Embryonic facial prominence (tissue), 1 donor: ENCODE results near the gene CSH1.
A peak's percentile ranks its signal among the peaks of the same experiment; 100 is the strongest.
"Not testable (repeated sequence)": the region's sequence is repeated elsewhere in the genome, so short reads cannot be mapped to it uniquely, and the experiment has no call there.

ENCODE experiments used
- DNase-seq: peaks from one replicate; pipeline ENCODE4 v3.0.0-alpha.2; 2016; ENCODE audit errors: extremely low spot score

CSH1 gene

DNA sequence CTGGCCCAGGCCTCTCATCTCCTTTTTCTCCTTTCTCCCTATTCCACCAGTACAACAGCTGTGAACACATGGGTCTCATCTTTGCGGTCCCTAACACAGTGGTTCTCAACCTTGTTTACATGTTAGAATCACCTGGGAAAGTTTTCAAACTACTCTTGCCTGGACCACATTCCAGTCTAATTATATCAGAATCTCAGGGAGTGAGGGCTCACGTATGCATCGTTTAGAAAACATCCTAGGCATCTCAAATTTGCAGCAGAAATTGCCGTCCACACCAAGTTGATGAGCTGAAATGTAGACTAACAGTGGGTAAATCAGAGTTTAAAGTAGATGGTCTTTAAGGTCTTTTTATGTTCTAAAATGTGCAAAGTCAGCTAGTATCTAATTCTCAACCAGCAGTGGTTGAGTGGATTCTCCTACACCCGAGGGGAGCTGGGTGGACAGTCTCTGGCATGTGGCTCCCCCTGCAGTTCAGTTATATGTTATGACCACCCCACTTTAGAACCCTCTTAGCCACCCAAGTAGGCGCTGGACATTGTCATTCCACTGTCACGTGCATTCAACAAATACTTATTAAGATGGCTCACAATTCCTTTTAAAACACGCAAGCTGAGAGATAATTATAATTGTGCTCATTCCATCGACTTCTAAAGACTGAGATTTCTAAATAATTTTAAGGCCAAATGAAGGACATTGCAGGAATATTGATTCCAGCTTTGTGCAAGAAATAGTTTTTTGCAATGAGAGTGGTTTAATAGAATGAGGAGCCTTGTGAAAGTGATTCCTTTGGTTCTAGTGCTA, 26.7 kb downstream of the CSH1 start:
- DNase-seq, result not testable (repeated sequence)

DNA sequence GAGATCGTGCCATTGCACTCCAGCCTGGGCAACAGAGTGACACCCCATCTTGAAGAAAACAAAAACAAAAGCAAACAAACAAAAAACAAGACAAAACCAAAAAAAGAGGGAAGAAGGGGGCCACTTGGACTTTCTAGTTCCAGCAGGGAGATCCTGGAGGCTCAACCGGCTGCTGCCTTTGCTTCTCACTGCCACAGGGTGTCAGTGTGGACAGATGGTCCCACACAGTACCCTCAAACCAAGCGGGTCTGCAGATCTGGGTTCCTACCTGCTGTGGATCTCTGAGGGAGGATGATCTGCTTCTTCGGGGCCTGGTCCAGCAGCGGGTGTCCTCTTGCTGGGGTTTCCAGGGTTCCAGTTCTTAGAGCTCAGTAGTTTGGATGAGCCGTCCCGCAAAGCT, 29.7 kb downstream of the CSH1 start:
- DNase-seq, result not testable (repeated sequence)

DNA sequence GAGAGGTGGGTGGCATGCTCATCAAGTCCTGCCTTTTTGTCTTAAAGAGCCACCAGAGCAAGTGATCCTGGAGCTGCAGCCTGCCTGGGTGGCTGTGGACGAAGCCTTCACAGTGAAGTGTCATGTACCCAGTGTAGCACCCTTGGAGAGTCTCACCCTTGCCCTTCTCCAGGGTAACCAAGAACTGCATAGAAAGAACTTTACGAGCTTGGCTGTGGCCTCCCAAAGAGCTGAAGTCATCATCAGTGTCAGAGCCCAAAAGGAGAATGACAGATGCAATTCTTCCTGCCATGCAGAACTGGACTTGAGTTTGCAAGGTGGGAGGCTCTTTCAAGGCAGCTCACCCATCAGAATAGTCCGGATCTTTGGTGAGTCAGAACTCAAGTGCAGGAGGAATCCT, 37.1 kb downstream of the CSH1 start:
- no peak for DNase-seq

DNA sequence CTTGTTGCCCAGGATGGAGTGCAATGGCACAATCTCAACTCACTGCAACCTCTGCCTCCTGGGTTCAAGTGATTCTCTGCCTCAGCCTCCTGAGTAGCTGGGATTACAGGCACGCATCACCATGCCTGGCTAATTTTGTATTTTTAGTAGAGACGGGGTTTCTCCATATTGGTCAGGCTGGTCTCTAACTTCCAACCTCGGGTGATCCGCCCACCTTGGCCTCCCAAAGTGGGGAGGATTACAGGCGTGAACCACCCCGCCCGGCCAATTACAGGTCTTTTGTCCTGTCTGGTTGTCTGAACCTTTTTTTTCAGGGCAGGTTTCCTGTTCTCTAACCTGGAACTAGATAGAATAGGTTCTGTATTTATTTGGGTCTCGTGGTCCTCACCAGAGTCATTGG, 39.9 kb downstream of the CSH1 start:
- DNase-seq, result not testable (repeated sequence)

DNA sequence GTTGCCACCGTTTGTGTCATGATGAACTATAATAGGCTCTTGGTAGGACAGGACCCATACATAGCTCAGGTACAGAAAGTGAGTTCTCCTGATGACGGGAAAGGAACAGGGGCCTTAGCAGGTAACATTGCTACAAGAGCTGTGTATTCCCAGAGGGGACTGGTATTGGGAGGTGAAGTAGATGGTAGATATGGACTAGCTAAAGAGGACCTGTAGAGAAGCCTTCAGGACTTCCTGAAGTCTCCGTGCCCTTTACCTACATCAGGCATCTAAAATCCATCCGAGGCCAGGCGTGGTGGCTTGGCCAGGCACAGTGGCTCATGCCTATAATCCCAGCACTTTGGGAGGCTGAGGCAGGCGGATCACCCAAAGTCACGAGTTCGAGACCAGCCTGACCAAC, 41.2 kb downstream of the CSH1 start:
- no peak for DNase-seq

DNA sequence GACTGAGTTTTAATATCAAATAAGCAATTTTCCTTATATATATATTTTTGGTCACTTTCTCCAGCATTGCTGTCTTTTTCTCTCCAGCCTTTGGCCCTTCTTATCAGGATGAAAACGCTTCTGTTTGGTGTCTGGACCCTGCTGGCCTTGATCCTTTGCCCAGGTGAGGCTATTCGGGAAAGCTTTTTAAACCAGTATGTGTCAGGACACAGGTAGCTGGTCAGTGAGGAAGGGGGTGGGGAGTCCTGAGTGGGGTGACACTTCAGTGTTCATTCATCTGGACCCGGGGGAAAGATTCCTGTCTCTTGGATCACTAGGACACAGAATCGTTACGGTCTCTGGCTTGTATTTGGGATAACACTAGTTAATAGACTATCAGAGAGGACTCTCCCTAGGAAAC, 41.7 kb downstream of the CSH1 start:
- DNase-seq, result no peak

DNA sequence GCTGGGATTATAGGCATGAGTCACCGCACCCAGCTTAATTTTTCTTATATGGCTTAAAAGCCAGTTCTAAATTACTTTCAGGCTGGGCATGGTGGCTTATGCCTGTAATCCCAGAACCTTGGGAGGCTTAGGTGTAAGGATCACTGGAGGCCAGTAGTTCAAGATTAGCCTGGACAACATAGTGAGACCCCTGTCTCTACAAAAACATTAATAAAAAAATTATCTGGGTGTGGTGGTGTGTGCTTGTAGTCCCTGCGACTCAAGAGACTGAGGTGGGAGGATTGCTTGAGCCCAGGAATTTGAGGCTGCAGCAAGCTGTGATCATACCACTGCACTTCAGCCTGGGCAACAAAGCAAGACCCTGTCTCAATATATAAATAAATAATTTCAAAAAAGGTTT, 43.1 kb downstream of the CSH1 start:
- no peak for DNase-seq

DNA sequence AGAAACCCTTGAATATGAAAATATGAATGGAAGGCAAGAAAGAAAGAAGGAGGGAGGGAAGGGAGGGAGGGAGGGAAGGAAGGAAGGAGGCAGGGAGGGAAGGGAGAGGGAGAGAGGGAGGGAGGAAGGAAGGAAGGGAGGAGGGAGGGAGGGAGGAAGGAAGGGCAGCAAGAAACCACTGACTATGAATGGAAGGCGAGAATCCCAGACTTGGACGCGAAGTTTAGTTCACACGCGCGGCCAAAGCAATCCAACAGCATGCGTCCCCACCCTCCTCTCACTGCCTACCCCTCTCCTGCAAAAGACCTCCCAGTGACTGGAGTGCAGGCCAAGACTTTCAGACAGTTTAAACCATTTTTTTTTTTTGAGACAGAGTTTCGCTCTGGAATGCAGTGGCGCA, 46.0 kb downstream of the CSH1 start:
- no peak for DNase-seq

DNA sequence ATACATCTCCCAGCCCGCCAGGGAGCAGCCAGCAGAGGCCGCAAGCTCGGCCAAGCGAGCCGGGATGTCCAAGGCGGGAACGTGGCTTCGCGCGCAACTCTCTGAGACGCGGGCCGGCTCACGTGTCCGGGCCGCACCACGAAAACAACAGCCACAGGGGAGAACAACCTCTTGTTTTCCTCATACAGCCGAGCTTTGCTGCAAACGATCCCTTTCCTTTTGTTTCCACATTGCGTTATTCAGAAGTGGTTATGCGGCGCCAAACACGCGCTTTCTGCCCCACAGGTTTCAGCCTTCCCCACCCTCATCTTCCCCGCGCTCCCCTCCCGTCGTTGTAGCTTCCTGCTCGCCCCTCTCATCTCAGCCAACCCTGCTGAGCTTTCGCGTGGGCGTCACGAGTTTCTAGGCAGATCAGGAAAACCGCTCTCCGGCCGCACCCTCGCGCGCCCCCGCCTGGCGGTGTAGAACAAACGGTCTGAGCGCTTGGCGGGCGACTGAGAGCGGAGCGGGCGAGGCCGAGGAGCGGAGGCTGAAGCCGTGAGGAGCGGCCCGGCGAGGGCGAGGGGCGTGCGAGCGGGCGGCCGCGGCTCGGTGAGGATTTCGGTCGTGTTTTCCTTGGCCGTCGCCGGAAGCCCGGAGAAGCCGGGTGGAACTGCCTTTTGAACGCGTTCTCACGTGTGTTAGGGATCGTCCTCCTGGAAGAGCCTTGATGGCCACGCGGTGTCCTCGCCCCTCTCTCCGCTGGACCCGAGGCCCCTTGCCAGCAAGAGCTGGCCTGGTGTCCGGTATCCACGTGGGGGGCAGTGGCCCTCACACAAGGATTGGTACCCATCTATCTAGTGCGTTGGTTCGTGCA, 47.3 kb downstream of the CSH1 start:
- peak; percentile 83 for DNase-seq

DNA sequence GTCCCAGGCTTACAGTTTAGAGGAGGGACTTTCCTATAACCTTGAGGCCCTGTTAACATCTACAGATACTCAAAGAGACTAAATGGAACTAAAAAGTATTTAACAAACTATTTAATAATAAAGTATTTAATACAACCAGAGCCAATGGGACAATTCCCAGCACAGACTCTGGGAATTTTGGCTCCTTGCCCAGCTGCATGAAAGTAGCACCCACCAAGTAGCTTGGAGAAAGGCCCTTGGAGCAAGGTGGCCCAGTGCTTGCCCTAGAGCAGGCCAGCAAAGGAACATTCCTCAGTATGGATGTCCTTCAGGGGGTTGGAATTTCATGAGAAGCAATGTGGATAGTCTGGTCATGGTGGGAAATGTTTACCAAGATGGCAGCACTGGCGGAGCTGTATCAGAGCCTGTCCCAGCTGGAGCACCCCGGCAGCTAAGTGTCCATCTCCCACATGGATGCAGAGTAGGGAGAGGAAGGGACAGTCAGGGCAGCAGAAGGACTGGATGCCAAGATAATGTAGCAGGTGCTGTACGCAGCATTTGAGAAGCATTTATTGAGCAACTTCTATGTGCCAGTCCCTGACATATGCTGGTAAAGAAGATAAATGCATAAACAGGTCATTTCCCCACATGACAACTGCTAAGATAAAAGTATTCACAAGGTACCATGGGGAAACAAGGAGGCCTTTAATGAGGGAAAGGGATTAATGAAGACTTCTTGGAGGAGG, 48.7 kb downstream of the CSH1 start:
- no peak for DNase-seq

DNA sequence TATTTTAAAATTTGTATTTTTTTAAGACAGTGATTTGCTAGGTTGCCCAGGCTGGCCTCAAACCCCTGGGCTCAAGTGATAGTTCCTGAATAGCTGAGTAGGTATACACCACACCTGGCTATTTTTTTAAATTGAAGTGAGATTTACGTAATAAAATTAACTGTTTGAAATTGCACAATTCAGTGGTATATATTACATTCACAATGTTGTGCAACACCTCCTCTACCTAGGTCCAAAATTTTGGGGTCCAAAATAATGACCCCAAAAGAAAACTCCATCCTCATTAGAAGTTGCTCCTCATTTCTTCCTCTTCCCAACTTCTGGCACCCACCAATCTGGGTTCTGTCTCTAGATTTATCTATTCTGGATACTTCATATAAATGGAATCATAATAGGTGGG, 50.9 kb downstream of the CSH1 start:
- no peak for DNase-seq
